Measurements from ENCODE around the gene FARS2.

FARS2 gene

GRCh38 chr6:5529015-5529414, 267.7 kb downstream of the FARS2 start:
- H3K9me3 ChIP-seq (ENCODE audit: control insufficient read depth, low read length), result no peaks in the 10 kb centered on the region
- H3K4me3 ChIP-seq (ENCODE audit: low read length), result no peak overlapping the region
- no peaks in the 10 kb centered on the region for H3K36me3 ChIP-seq (ENCODE audit: control insufficient read depth, insufficient read depth, low read length, severe bottlenecking)
- H3K9ac ChIP-seq (ENCODE audit: low read length), result no peak overlapping the region
- H3K27me3 ChIP-seq (replicated peaks; ENCODE audit: control insufficient read depth, insufficient read depth, low read length), result no peaks in the 10 kb centered on the region
- no peak for DNase-seq (ENCODE audit: low read depth)
- H3K4me1 ChIP-seq (ENCODE audit: control insufficient read depth, insufficient read depth, low read length), result peaks cover 29% of the 10 kb centered on the region

- Histone ChIP-seq H3K9ac (ENCODE audit: low read length) (no peak overlapping the region), H3K4me3 (ENCODE audit: low read length) (no peak overlapping the region), H3K4me1 (ENCODE audit: control insufficient read depth, insufficient read depth, low read length) (peaks cover 25% of the 10 kb centered on the region), H3K9me3 (ENCODE audit: control insufficient read depth, low read length) (no peaks in the 10 kb centered on the region), H3K27me3 (replicated peaks; ENCODE audit: control insufficient read depth, insufficient read depth, low read length) (no peaks in the 10 kb centered on the region), H3K36me3 (ENCODE audit: control insufficient read depth, insufficient read depth, low read length, severe bottlenecking) (no peaks in the 10 kb centered on the region)
- DNase-seq (ENCODE audit: low read depth), result no peak
Measured at GRCh38 chr6:5529733-5530132, 268.4 kb downstream of the FARS2 start.

- peaks cover 11% of the 10 kb centered on the region for H3K4me1 ChIP-seq (ENCODE audit: control insufficient read depth, insufficient read depth, low read length)
Measured at GRCh38 chr6:5531161-5531560, 269.8 kb downstream of the FARS2 start.

GRCh38 chr6:5531853-5532375, 270.6 kb downstream of the FARS2 start:
- DNase-seq (ENCODE audit: low read depth), result no peak
- H3K4me3 ChIP-seq (ENCODE audit: low read length), result no peak overlapping the region
- H3K4me1 ChIP-seq (ENCODE audit: control insufficient read depth, insufficient read depth, low read length), result peaks cover 17% of the 10 kb centered on the region
- H3K36me3 ChIP-seq (ENCODE audit: control insufficient read depth, insufficient read depth, low read length, severe bottlenecking), result no peaks in the 10 kb centered on the region
- H3K9ac ChIP-seq (ENCODE audit: low read length), result no peak overlapping the region
- no peaks in the 10 kb centered on the region for H3K9me3 ChIP-seq (ENCODE audit: control insufficient read depth, low read length)
- no peaks in the 10 kb centered on the region for H3K27me3 ChIP-seq (replicated peaks; ENCODE audit: control insufficient read depth, insufficient read depth, low read length)

More at GRCh38 chr6:5531161-5531560, 269.8 kb downstream of the FARS2 start:
- Histone ChIP-seq H3K4me3 (ENCODE audit: low read length) (no peak overlapping the region), H3K9ac (ENCODE audit: low read length) (no peak overlapping the region), H3K36me3 (ENCODE audit: control insufficient read depth, insufficient read depth, low read length, severe bottlenecking) (no peaks in the 10 kb centered on the region), H3K27me3 (replicated peaks; ENCODE audit: control insufficient read depth, insufficient read depth, low read length) (no peaks in the 10 kb centered on the region), H3K9me3 (ENCODE audit: control insufficient read depth, low read length) (no peaks in the 10 kb centered on the region)
- no peak for DNase-seq (ENCODE audit: low read depth)

GRCh38 chr6:5532941-5533340, 271.6 kb downstream of the FARS2 start:
- no peak overlapping the region for H3K4me3 ChIP-seq (ENCODE audit: low read length)
- no peaks in the 10 kb centered on the region for H3K36me3 ChIP-seq (ENCODE audit: control insufficient read depth, insufficient read depth, low read length, severe bottlenecking)
- no peak for DNase-seq (ENCODE audit: low read depth)
- no peaks in the 10 kb centered on the region for H3K9me3 ChIP-seq (ENCODE audit: control insufficient read depth, low read length)
- H3K4me1 ChIP-seq (ENCODE audit: control insufficient read depth, insufficient read depth, low read length), result peaks cover 16% of the 10 kb centered on the region
- H3K9ac ChIP-seq (ENCODE audit: low read length), result no peak overlapping the region
- no peaks in the 10 kb centered on the region for H3K27me3 ChIP-seq (replicated peaks; ENCODE audit: control insufficient read depth, insufficient read depth, low read length)

GRCh38 chr6:5534643-5535042, 273.3 kb downstream of the FARS2 start:
- H3K4me1 ChIP-seq (ENCODE audit: control insufficient read depth, insufficient read depth, low read length), result peaks cover 24% of the 10 kb centered on the region

GRCh38 chr6:5536644-5537043, 275.3 kb downstream of the FARS2 start:
- DNase-seq (ENCODE audit: low read depth), result peak; percentile 34
- H3K9me3 ChIP-seq (ENCODE audit: control insufficient read depth, low read length), result no peaks in the 10 kb centered on the region
- no peaks in the 10 kb centered on the region for H3K36me3 ChIP-seq (ENCODE audit: control insufficient read depth, insufficient read depth, low read length, severe bottlenecking)
- H3K4me3 ChIP-seq (ENCODE audit: low read length), result peak overlapping the region; percentile 53
- H3K27me3 ChIP-seq (replicated peaks; ENCODE audit: control insufficient read depth, insufficient read depth, low read length), result no peaks in the 10 kb centered on the region
- H3K4me1 ChIP-seq (ENCODE audit: control insufficient read depth, insufficient read depth, low read length), result peaks cover 32% of the 10 kb centered on the region
- peak overlapping the region; percentile 76 for H3K9ac ChIP-seq (ENCODE audit: low read length)

More at GRCh38 chr6:5534643-5535042, 273.3 kb downstream of the FARS2 start:
- no peaks in the 10 kb centered on the region for H3K9me3 ChIP-seq (ENCODE audit: control insufficient read depth, low read length)
- no peaks in the 10 kb centered on the region for H3K36me3 ChIP-seq (ENCODE audit: control insufficient read depth, insufficient read depth, low read length, severe bottlenecking)
- H3K9ac ChIP-seq (ENCODE audit: low read length), result no peak overlapping the region
- H3K27me3 ChIP-seq (replicated peaks; ENCODE audit: control insufficient read depth, insufficient read depth, low read length), result no peaks in the 10 kb centered on the region
- no peak overlapping the region for H3K4me3 ChIP-seq (ENCODE audit: low read length)
- DNase-seq (ENCODE audit: low read depth), result no peak

- Histone ChIP-seq H3K9me3 (ENCODE audit: control insufficient read depth, low read length) (no peaks in the 10 kb centered on the region), H3K4me3 (ENCODE audit: low read length) (peak overlapping the region; percentile 53), H3K4me1 (ENCODE audit: control insufficient read depth, insufficient read depth, low read length) (peaks cover 37% of the 10 kb centered on the region), H3K36me3 (ENCODE audit: control insufficient read depth, insufficient read depth, low read length, severe bottlenecking) (no peaks in the 10 kb centered on the region), H3K9ac (ENCODE audit: low read length) (peak overlapping the region; percentile 76), H3K27me3 (replicated peaks; ENCODE audit: control insufficient read depth, insufficient read depth, low read length) (no peaks in the 10 kb centered on the region)
- DNase-seq (ENCODE audit: low read depth), result no peak
Measured at GRCh38 chr6:5537132-5537531, 275.8 kb downstream of the FARS2 start.

GRCh38 chr6:5537967-5538366, 276.7 kb downstream of the FARS2 start:
- Histone ChIP-seq H3K36me3 (ENCODE audit: control insufficient read depth, insufficient read depth, low read length, severe bottlenecking) (no peaks in the 10 kb centered on the region), H3K4me1 (ENCODE audit: control insufficient read depth, insufficient read depth, low read length) (peaks cover 41% of the 10 kb centered on the region), H3K9ac (ENCODE audit: low read length) (peak overlapping the region; percentile 76), H3K4me3 (ENCODE audit: low read length) (peak overlapping the region; percentile 22), H3K27me3 (replicated peaks; ENCODE audit: control insufficient read depth, insufficient read depth, low read length) (no peaks in the 10 kb centered on the region), H3K9me3 (ENCODE audit: control insufficient read depth, low read length) (no peaks in the 10 kb centered on the region)
- DNase-seq (ENCODE audit: low read depth), result peak; percentile 78

GRCh38 chr6:5540370-5540769, 279.1 kb downstream of the FARS2 start:
- no peaks in the 10 kb centered on the region for H3K36me3 ChIP-seq (ENCODE audit: control insufficient read depth, insufficient read depth, low read length, severe bottlenecking)

GRCh38 chr6:5541025-5541424, 279.7 kb downstream of the FARS2 start:
- peaks cover 43% of the 10 kb centered on the region for H3K4me1 ChIP-seq (ENCODE audit: control insufficient read depth, insufficient read depth, low read length)
- H3K27me3 ChIP-seq (replicated peaks; ENCODE audit: control insufficient read depth, insufficient read depth, low read length), result no peaks in the 10 kb centered on the region
- no peaks in the 10 kb centered on the region for H3K36me3 ChIP-seq (ENCODE audit: control insufficient read depth, insufficient read depth, low read length, severe bottlenecking)
- peak overlapping the region; percentile 9 for H3K9ac ChIP-seq (ENCODE audit: low read length)
- no peak for DNase-seq (ENCODE audit: low read depth)
- no peak overlapping the region for H3K4me3 ChIP-seq (ENCODE audit: low read length)
- no peaks in the 10 kb centered on the region for H3K9me3 ChIP-seq (ENCODE audit: control insufficient read depth, low read length)

More at GRCh38 chr6:5540370-5540769, 279.1 kb downstream of the FARS2 start:
- no peak overlapping the region for H3K9ac ChIP-seq (ENCODE audit: low read length)
- H3K4me3 ChIP-seq (ENCODE audit: low read length), result no peak overlapping the region
- no peaks in the 10 kb centered on the region for H3K9me3 ChIP-seq (ENCODE audit: control insufficient read depth, low read length)
- H3K27me3 ChIP-seq (replicated peaks; ENCODE audit: control insufficient read depth, insufficient read depth, low read length), result no peaks in the 10 kb centered on the region
- no peak for DNase-seq (ENCODE audit: low read depth)
- peaks cover 43% of the 10 kb centered on the region for H3K4me1 ChIP-seq (ENCODE audit: control insufficient read depth, insufficient read depth, low read length)
